ENCODE results near the gene CAMTA1. TPM values are rescaled to one million over a fixed set of nuclear protein-coding genes. Genes with fewer than 3 reads are reported as not detected.
A peak's percentile ranks its signal among the peaks of the same experiment; 100 is the strongest.

The CAMTA1 gene
- total and polyA plus RNA-seq, 9 of the 15 experiments (the other 6 are each of a cell fraction or from before 2014, with no cell fraction given) = 43.9 to 161 (median 65.9) TPM

DNA sequence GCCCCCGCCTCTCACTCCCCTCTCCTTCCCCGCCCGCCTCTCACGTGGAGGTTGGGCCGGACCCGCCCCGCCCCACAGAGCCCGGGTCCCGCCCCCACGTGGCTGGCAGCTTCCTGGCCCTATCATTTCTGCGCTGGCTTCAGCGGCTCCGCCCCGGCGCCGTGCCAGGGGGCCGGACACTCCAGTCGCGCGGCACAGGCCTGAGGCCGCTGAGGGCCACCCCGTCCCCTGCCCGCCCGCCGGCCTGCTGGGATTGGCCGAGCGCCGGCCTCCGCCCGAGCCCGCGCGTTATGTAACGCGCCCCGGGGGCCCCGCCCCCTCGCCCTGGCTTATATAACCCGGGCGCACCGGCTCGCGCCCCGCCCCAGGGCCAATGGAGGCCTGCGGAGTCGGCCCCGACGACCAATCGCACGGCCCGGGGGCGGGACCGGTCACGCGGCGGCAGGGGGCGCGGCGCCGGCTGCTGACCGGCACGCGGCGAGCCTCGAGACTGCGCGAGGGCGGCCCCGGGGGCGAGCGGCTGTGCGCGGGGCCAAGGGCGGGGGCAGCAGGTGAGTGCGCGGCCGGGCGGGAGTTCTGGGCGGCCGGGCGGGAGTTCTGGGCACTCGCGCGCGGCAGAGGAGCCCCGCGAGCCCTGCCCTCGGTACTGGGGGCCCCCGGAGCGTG, 998.7 kb downstream of the CAMTA1 start, which contains the start of gene PER3 (continued):
- TF ChIP-seq, protein P1, sequence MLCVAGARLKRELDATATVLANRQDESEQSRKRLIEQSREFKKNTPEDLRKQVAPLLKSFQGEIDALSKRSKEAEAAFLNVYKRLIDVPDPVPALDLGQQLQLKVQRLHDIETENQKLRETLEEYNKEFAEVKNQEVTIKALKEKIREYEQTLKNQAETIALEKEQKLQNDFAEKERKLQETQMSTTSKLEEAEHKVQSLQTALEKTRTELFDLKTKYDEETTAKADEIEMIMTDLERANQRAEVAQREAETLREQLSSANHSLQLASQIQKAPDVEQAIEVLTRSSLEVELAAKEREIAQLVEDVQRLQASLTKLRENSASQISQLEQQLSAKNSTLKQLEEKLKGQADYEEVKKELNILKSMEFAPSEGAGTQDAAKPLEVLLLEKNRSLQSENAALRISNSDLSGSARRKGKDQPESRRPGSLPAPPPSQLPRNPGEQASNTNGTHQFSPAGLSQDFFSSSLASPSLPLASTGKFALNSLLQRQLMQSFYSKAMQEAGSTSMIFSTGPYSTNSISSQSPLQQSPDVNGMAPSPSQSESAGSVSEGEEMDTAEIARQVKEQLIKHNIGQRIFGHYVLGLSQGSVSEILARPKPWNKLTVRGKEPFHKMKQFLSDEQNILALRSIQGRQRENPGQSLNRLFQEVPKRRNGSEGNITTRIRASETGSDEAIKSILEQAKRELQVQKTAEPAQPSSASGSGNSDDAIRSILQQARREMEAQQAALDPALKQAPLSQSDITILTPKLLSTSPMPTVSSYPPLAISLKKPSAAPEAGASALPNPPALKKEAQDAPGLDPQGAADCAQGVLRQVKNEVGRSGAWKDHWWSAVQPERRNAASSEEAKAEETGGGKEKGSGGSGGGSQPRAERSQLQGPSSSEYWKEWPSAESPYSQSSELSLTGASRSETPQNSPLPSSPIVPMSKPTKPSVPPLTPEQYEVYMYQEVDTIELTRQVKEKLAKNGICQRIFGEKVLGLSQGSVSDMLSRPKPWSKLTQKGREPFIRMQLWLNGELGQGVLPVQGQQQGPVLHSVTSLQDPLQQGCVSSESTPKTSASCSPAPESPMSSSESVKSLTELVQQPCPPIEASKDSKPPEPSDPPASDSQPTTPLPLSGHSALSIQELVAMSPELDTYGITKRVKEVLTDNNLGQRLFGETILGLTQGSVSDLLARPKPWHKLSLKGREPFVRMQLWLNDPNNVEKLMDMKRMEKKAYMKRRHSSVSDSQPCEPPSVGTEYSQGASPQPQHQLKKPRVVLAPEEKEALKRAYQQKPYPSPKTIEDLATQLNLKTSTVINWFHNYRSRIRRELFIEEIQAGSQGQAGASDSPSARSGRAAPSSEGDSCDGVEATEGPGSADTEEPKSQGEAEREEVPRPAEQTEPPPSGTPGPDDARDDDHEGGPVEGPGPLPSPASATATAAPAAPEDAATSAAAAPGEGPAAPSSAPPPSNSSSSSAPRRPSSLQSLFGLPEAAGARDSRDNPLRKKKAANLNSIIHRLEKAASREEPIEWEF (CRISPR knock-in tag; IDR thresholded peaks at IDR 0.05) = no peak
- TF ChIP-seq, protein P2, sequence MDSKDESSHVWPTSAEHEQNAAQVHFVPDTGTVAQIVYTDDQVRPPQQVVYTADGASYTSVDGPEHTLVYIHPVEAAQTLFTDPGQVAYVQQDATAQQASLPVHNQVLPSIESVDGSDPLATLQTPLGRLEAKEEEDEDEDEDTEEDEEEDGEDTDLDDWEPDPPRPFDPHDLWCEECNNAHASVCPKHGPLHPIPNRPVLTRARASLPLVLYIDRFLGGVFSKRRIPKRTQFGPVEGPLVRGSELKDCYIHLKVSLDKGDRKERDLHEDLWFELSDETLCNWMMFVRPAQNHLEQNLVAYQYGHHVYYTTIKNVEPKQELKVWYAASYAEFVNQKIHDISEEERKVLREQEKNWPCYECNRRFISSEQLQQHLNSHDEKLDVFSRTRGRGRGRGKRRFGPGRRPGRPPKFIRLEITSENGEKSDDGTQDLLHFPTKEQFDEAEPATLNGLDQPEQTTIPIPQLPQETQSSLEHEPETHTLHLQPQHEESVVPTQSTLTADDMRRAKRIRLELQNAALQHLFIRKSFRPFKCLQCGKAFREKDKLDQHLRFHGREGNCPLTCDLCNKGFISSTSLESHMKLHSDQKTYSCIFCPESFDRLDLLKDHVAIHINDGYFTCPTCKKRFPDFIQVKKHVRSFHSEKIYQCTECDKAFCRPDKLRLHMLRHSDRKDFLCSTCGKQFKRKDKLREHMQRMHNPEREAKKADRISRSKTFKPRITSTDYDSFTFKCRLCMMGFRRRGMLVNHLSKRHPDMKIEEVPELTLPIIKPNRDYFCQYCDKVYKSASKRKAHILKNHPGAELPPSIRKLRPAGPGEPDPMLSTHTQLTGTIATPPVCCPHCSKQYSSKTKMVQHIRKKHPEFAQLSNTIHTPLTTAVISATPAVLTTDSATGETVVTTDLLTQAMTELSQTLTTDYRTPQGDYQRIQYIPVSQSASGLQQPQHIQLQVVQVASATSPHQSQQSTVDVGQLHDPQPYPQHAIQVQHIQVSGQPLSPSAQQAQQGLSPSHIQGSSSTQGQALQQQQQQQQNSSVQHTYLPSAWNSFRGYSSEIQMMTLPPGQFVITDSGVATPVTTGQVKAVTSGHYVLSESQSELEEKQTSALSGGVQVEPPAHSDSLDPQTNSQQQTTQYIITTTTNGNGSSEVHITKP (IDR thresholded peaks at IDR 0.05; ENCODE audit: partially characterized antibody) = no peak
- peak in 2 of 3 experiments; percentile 32 to 56 for TF ChIP-seq YY1 (IDR thresholded peaks at IDR 0.05; ENCODE audit: borderline replicate concordance in 1 of 3, control insufficient read depth in 1 of 3, extremely low read depth in 1 of 3, insufficient read depth in 3 of 3, insufficient read length in 1 of 3, insufficient replicate concordance in 2 of 3, low read depth in 1 of 3, low read length in 2 of 3)
- TF ChIP-seq, protein P3, sequence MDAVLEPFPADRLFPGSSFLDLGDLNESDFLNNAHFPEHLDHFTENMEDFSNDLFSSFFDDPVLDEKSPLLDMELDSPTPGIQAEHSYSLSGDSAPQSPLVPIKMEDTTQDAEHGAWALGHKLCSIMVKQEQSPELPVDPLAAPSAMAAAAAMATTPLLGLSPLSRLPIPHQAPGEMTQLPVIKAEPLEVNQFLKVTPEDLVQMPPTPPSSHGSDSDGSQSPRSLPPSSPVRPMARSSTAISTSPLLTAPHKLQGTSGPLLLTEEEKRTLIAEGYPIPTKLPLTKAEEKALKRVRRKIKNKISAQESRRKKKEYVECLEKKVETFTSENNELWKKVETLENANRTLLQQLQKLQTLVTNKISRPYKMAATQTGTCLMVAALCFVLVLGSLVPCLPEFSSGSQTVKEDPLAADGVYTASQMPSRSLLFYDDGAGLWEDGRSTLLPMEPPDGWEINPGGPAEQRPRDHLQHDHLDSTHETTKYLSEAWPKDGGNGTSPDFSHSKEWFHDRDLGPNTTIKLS (IDR thresholded peaks at IDR 0.05; ENCODE audit: borderline replicate concordance, low read depth) = peak; percentile 88
- peak; percentile 72 for TF ChIP-seq KLF1 (tag; IDR thresholded peaks at IDR 0.05)
- no peak for TF ChIP-seq ZNF239 (CRISPR knock-in tag; IDR thresholded peaks at IDR 0.05)
- peak in 1 of 2 experiments; percentile 24; a peak in 1 of 4 replicates for TF ChIP-seq RCOR1 (IDR thresholded peaks at IDR 0.05; ENCODE audit: borderline replicate concordance in 1 of 2, low read depth in 2 of 2, low read length in 2 of 2)
- TF ChIP-seq ZNF146 (CRISPR knock-in tag; IDR thresholded peaks at IDR 0.05; ENCODE audit: unreplicated experiment) = no peak
- TF ChIP-seq ZNF785 (CRISPR knock-in tag; IDR thresholded peaks at IDR 0.05) = no peak
- no peak for TF ChIP-seq ZNF444 (CRISPR knock-in tag; IDR thresholded peaks at IDR 0.05)
- TF ChIP-seq, protein P4, sequence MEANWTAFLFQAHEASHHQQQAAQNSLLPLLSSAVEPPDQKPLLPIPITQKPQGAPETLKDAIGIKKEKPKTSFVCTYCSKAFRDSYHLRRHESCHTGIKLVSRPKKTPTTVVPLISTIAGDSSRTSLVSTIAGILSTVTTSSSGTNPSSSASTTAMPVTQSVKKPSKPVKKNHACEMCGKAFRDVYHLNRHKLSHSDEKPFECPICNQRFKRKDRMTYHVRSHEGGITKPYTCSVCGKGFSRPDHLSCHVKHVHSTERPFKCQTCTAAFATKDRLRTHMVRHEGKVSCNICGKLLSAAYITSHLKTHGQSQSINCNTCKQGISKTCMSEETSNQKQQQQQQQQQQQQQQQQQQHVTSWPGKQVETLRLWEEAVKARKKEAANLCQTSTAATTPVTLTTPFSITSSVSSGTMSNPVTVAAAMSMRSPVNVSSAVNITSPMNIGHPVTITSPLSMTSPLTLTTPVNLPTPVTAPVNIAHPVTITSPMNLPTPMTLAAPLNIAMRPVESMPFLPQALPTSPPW (CRISPR knock-in tag; IDR thresholded peaks at IDR 0.05) = peak; percentile 95
- no peak for TF ChIP-seq ZBTB8A (IDR thresholded peaks at IDR 0.05; ENCODE audit: partially characterized antibody)
- peak; percentile 66; the same call in 1 of the 2 replicates for TF ChIP-seq MYC (IDR thresholded peaks at IDR 0.05; ENCODE audit: low read depth, low read length)
- no peak for TF ChIP-seq MYC (CRISPR knock-in tag; IDR thresholded peaks at IDR 0.05; ENCODE audit: borderline replicate concordance, low read depth)
